Activated T-helper 9 cell treated with anti-CD3 and anti-CD28 coated beads, Interleukin-2, amount 50 U/mL, for 16 hours (primary cell): ENCODE results near the gene CEP55.

Experiments used
- DNase-seq: peaks from one replicate; pipeline ENCODE4 v3.0.0-alpha.2; 2020; ENCODE audit warnings: low read depth

CEP55 gene

DNA sequence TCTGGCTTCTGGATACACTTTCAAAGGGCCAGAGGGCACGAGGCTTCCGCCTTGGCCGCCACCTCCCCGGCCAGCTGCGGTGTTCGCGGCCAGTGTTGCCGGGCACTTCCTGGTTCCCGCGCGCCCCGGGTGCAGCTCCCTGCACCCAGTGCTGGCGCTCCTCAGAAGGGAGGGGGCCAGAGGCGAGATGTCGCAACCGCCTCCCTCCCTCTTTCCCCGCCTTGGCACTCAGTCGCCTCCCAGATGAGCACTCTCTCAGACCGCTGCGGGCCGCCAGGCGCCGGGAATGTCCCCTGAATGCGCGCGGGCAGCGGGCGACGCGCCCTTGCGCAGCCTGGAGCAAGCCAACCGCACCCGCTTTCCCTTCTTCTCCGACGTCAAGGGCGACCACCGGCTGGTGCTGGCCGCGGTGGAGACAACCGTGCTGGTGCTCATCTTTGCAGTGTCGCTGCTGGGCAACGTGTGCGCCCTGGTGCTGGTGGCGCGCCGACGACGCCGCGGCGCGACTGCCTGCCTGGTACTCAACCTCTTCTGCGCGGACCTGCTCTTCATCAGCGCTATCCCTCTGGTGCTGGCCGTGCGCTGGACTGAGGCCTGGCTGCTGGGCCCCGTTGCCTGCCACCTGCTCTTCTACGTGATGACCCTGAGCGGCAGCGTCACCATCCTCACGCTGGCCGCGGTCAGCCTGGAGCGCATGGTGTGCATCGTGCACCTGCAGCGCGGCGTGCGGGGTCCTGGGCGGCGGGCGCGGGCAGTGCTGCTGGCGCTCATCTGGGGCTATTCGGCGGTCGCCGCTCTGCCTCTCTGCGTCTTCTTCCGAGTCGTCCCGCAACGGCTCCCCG lies 70.2 kb downstream of the CEP55 start, which contains the start of gene FFAR4:
FFAR4 (plus strand) TSS at position 231 of the 842 bp plus-strand sequence; CDS start at position 287, 56 bp downstream.
- DNase-seq = no peak

DNA sequence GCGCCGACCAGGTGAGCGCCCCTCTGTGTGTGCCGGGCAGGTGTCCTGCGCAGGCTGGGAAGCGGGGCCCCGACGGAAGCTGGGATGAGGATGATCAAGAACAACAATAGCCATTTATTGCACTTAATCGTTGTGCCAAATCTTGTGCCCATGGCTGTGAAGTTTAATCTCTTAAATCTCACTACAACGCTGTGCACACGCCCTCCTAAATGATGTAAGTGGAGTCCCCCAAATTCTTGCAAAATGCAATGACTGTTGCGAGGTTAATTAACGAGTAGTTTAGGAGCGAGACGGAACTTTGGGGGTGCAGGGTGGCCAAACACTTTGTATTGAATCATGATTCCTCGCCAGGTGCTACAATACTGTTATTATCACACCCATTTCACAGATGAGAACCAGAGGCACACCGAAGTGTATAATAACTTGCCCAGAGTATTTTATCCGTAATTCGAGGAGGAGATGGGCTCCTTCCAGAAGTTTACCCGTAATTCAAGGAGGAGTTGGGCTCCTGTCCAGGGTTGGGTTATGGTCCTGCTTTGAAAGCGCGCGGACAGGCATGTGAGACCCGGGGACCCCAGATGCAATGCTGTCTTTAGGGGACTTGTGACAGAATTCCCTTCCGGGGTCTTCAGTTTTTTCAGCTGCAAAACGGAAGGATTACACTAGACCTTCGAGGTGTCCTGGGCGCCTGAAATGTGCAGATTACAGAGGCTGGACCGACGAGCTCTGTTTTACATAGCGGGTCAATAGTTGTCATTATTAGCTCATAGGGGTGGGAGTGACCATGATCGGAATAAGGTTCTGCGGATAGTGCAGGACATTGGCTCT lies 71.1 kb downstream of the CEP55 start:
- DNase-seq = no peak

DNA sequence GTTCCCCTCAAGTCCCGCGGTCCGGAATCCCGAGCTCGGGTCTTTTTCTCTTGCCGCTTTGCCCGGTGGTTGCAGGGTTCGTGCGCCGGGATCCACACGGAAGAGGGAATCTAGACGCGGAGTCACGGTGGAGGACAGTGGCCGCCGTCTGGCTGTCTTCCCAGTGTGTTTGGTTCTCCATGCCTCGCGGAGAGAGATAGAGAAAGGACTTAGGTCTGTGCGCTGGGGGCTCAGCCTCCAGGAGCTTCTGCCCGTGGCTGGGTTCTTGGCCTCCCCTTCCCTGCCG lies 71.6 kb downstream of the CEP55 start:
- no peak for DNase-seq

DNA sequence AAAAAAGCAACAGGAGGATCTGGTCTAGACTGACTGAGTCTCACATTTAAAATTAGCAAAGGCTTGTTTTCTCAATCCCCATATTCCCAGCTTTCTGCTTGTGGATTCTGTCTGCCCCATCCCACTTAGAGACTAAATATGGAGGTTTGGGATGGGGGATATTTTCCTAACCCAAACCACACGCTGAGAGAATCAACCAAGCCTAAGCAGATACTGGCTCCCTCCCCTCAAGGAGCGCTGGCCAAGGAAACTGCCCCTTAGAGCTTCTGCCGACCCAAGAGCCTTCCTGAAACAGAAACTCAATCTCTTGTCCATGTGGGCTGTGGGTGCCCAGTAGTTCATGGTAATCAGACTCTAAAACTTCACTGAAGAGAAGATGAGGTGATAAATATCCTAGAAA lies 74.0 kb downstream of the CEP55 start:
- no peak for DNase-seq

DNA sequence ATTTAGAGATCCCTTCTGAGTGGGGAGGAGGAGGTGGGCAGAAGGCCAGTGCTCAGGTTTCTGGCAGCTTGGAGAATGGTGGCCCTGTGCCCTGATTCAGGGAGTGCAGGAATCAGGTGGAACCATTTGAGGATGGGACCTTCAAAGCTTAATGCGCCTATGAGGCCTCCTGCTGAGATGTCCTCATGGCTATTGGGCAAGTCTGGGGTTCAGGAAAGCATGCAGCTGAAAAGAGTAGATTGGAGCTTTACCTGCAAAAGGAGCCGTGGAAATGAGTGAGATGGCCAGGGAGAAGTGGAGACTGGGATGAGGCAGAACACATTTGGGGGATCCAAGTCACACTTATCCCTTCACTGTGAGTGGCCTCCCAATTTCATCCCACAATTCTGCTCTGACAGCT lies 76.2 kb downstream of the CEP55 start:
- no peak for DNase-seq

DNA sequence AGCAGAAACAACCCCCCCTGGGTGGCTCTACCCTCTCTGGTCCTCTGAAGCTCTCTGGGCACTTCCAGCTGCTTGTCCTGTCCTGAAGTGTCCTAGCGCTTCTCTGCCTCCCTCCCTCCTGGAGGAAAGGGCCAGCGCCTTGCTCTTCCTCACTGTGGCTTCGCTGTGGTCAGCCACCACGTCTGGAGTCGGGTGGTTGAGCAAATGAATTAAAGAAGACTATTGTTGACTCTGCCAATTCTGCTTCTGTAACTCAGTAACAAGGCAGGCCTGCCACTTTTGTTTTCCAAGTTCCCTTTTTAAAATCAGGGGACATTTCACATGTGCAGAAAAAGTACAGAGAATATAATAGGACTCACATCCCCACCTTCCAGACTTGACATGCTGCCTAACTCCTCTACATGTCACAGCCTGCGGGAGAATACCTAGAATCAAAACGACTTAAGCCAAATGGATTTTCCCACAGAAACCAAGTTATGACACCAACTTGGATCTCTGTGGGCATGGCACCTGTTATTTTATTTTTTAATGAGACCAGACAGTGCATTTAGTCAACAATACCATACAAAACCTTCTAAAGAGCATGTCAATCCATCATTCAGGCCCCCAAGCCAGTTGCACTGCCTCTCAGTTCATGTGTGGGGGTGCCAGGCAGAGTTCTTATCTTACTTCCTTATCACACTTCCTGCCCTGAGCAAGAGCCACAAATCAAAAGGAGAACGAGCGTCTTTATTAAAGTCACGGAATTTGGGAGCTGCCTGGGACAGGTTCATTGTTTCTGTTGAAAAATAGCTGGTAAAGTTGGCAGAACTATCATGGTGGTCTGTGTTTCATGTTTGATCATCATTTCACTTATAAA lies 76.9 kb downstream of the CEP55 start:
- no peak for DNase-seq

DNA sequence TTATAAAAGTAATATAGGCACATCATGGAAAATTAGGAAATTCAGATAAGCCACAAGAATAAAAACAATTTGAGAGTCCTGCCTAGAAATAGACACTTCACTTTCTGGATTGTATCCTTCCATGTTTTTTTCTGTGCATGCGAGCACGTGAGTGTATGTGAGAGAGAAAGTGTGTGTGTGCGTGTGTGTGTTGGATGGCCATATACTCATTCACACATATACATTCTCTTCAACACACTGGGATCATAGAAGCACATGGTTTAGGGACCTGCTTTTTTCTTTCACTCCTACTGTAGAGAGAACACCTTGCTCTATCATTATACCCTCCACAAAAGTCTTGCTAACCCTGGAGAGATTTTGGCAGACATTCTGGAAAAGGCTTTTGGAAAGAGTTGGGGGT lies 77.5 kb downstream of the CEP55 start:
- no peak for DNase-seq

DNA sequence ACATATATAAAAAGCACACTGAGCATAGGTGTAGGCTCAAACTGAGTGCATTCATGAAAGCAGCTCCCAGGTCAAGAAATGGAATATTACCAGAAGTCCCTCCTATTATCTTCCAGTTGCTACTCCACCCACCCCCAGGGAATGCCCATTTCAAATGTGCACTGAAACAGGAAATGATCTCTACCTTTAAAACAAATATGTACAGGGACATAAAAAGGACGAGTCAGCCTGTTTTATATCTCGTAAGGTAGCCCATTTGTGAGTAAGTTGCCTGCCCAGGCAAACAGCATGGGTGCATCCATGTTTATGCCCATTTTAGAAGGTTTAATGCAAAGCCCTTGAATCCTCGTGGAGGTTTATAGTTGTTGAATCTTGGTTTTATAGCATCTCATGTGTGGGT lies 80.5 kb downstream of the CEP55 start:
- DNase-seq = no peak

DNA sequence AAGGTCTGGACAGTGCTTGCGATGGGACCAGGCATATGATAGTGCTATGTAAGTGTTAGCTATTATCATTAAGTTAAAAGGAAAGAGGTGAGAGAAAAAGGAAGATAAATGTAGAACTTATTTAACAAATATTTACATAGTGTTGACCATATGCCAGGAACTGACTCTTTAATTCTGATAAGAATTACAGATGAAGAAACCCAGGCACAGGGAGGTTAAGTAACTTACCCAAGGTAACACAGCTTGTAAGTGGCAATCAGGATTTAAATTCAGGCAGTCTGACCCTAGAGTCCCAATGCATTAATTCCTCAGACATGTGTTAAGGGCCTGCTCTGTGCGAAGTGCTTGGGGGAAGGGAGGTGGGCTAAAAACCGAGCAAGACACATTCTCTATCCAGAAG lies 81.2 kb downstream of the CEP55 start:
- DNase-seq = no peak
